ENCODE measurements around the gene MMP12. TPM values are rescaled to one million over a fixed set of nuclear protein-coding genes. Genes with fewer than 3 reads are reported as not detected.
"Not testable (repeated sequence)": the region's sequence is repeated elsewhere in the genome, so short reads cannot be mapped to it uniquely, and the experiment has no call there.

MMP12 gene
- not detected in 2 replicates for polyA plus RNA-seq (2014; cell fraction: cytosol; rRNA removed)
- polyA plus RNA-seq (2014; cell fraction: nucleus; rRNA removed), result not detected in 2 replicates

DNA sequence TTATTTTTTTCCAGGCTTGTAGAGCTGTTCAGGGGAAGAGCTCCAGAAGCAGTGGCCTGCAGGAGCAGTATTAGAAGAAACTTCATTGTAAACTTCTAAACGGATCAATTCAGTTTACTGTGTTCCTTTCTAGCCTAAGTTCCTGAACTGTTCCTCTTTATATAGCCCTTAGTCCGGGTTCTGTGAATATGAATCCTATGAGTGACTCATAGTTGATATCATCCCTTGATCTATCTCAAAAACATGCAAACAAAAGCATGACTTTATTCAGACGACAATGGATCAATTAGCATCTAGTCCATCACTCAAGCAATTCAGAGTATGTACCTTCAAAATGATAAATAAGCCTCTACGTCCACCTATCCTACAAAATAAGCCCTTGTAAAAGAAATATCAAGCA, at the start of gene MMP12:
Gene MMP12, minus strand, starts transcription at position 131 of the 400 bp plus-strand sequence. Its CDS starts 45 bp downstream, at position 86.
- DNase-seq (ENCODE audit: low spot score), result no peak

DNA sequence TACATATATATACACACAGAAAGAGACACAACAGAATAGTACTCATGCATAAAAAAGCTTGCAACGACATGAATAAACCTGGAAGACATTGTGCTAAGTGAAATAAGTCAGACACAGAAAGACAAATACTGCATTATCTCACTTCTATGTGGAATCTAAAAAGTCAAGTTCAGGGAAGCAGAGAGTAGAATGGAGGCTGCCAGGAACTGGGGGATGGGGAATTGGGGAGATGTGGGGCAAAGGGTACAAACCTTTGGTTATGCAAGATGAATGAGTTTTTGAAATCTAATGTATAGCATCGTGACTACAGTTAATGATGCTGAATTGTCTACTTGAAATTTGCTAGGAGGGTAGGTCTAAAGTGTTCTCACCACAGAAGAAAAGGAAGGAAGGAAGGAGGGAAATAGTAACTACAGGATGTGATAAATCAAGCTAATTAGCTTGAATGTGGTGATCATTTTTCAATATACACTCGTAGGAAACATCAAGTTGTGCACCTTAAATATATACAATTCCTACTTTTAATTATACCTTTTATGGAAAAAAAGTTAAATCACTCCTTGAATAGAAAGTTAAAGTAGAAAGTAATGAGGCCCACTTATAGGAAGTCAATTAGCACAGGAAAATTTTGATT, 46.9 kb upstream of the MMP12 start:
- no peak for DNase-seq (ENCODE audit: low spot score)

DNA sequence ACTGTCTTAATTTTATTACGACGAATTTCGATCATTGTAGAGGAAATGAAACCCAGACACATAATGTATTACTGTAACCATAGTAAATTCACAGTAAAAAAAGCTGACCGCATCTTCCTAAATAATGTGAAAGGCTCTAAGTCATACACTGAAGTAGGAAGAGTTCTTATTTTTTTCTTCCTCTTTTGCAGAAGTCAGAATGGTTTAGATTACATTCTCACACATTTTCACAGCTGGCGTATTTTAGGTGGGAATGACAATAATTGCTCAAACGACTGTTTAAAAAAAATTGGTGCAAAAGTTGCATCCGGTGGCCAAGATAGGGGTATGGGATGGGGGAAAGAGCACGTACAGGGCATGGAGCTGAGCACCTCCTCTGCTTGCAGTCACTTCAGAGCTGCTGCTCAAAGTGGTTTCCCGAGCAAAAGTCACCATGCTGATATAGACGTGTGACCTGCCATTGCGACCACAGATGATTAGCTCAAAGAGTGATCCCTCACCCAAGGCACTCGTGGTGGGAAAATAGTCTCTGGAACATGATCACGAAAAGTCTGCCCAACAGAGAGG, 45.4 kb upstream of the MMP12 start:
- no peak for DNase-seq (ENCODE audit: low spot score)

DNA sequence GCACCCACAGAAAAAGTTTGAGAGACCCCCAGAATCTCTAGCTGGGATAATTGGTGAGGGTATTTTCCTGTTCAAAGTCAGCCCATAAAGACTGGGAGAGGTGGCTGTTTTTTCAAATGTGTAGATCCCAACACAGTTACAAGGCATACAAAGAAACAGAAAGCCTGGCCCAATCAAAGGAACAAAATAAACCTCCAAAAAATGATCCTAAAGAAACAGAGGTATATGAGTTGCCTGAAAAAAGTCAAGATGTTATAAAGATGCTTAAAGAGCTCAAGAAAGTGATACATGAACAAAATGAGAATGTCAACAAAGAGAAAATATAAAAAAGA, 40.2 kb upstream of the MMP12 start:
- no peak for DNase-seq (ENCODE audit: low spot score)

DNA sequence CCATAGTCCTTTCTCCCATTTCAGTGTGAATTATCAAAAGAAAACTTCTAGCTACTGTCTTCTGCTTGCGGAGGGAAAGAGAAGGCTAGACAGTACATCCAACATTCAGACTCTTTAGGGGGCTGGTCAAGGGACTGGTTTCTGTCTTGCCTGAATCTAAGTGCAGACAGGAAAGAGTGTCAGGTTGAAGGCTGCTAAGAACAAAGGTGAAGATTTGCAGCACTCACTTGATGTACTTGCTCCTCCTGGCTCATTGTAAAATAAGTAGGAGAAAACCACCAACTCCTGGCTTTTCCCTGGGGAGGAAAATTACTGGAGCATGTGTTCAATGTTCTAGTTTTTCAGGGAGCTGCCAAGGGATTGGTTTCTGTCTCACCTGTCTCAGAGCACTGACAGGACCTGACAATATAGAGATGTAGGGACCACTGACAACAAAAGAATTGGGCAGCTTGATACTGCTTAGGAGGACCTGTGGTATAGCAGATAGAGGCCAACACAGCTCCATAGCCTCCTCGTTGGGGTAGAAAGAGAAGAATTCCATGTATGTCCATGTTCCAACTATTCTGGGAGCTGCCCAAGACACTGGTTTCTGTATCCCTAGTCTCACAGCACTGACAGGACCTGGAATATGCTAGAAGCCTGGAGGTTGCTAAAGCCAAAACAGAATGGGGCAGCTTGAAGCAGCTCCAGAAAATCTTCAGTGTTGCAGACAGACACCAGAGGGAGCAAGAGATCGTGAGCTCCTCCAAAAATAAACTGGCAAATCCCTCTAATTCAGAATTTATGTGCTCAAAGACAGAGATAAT, 39.7 kb upstream of the MMP12 start:
- no peak for DNase-seq (ENCODE audit: low spot score)

DNA sequence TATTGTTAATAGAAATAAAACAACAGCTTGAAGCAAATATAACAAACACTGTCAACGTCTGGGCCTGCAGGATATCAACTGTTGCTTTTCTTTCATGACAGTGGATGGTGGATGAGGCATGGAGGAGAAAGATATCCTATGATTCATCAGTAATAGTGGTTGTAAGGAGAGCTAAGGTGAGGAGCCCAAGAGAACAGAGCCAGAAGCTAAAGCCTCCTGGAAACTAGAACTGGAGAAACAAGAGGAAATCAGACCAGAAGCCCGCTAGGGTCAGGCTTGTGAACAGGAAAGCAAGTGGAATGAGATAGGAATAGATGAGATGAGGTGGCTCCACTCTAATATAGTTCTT, 37.7 kb upstream of the MMP12 start:
- no peak for DNase-seq (ENCODE audit: low spot score)

DNA sequence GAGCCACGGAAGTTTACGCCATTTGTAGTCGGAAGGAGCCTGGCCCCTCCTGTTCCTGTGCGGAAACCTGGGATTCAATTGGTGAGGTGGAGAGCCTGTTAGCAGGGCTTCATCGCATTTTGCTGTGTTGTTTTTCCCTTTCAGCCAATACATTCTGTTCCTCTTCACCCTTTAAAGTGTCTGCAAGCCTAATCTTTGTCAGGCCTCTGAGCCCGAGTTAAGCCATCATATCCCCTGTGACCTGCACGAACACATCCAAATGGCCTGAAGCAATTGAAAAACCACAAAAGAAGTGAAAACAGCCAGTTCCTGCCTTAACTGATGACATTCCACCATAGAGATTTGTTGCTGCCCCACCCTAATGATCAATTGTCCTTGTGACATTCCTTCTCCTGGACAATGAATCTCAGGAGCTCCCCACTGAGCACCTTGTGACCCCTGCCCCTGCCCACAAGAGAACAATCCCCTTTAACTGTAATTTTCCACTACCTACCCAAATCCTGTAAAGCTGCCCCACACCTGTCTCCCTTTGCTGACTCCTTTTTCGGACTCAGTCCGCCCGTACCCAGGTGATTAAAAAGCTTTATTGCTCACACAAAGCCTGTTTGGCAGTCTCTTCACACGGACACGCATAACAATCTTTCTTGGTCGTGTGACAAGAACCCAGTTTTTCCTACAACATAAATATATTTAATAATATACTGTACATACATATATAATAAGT, 37.1 kb upstream of the MMP12 start:
- no peak for DNase-seq (ENCODE audit: low spot score)

DNA sequence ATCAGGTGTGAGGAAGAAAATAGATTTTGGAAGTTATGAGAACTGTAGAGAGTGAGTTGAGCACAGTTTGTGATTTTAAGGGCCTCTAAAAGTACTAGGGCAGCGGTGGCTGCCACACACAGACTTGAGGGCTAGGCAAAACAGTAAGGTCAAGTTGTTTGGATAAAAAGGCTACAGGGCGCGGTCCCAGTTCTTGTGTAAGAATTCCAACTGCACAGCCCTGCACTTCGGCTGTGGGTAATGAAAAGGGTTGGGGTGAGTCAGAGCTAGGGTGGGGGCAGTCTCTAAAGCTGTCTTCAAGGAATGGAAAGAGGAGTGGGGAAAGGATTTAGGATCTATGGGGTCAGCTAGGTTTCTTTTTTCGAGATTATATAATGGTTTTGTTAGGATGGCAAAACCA, 31.1 kb upstream of the MMP12 start:
- DNase-seq (ENCODE audit: low spot score), result not testable (repeated sequence)

DNA sequence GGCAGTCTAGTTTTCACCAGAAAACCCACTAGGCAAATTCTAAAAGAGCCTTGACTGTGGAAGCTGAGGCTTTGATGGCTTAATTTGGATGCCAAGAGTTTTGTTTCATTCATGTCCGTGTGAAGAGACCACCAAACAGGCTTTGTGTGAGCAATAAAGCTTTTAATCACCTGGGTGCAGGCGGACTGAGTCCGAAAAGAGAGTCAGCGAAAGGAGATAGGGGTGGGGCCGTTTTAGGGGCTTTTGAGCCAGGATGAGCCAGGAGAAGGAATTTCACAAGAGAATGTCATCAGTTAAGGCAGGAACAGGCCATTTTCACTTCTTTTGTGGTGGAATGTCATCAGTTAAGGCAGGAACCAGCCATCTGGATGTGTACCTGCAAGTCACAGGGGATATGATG, 29.1 kb upstream of the MMP12 start:
- not testable (repeated sequence) for DNase-seq (ENCODE audit: low spot score)

DNA sequence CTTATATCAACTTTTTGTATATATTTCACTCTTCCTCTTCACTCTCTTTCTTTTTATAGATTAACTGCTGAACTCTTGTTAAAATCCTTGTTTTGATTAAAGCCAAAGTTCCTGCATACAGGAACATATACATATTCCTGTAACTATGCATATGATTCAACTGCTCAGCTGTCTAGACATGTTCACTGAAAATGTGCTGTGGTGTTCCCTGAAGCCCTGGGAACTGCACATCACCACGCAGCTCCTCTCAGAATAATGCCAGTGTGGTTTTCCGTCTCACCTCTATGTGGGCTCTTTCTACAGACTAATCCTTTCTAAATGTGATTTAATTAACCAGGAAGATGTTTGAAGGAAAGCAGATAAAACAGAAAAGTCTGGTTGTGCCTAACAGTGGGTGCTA, 25.6 kb upstream of the MMP12 start:
- DNase-seq (ENCODE audit: low spot score), result no peak

DNA sequence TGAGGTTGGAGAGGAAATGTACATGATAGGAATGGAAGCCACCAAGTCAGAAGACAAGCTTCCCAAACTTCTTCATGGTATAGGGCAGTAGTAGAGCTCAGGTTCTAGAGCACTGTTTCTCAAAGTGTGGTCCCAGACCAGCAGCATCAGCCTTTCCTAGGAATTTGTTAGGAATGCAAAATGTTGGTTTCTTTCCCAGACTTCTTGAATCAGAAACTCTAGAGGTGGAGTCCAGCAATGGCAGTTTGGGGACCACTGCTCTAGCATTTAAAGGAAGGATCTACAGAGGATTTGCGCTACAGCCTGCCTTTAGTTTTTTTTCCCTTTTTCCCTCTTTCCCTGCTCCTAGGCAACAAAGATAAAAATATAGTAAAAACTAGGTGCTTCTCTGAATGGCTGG, 17.0 kb upstream of the MMP12 start:
- no peak for DNase-seq (ENCODE audit: low spot score)

DNA sequence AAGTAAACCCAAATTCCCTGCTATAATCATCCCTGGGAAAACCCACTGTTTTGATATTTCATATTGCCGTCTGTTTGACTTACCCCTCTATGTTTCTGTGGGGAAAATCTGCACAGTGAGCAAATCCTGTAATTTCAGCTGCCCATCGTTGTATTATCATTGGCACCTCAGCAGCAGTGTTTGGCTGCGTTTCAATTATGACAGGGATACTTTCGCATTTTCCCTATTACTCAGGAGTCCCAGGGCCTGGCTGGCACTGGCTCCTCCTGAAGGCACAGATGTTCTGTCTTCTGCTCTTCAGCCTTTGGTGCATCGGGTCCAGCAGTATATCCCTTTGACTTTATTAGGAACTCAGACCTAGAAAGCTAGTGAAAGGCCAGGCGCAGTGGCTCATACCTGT, 12.2 kb upstream of the MMP12 start:
- no peak for DNase-seq (ENCODE audit: low spot score)

DNA sequence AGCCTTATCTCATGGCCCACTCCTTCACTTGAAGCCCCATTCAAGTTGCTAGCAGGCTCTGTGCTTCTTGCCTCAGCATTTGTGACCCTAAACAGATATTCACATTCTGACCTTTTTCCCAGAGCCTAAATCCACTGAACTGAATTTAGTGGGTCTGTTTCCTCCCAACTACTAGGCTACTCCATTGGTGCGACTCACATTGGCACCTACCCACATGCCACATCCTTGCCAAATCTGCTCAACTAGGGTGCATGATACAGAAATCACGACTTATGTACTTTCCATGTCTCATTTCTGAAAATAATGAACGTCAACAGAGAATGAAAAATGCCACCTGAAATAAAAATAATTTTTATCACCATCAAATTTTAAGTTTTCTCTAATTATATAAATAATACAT, 8.4 kb upstream of the MMP12 start:
- DNase-seq (ENCODE audit: low spot score), result no peak

DNA sequence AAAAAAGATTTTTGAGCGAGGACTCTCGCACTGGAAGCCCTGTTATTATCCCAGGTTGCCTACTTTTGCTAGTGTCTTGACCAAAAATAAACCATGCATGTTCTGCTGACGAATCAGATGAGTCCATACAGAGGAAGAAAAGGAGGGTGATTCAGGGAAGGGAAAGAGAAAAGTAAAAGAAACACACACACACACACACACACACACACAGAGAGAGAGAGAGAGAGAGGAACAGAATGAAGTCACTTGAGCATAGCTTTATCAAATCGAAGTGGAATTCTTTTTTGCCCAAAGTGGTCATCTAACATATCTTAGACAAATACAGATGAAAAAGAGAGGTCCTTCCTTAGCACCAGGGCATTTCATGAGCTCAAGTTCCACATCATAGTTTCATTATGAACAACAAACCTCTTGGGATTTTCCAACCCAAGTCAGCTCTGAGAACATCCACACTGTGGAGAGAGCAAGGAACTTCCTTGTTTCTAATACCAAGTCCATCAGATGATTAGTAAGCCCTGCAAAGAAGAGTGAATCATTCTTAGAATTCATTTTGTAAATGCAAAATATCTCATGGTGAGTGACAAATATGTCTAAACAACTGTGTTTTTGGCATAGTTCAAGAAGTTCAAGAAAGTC, 7.7 kb upstream of the MMP12 start:
- DNase-seq (ENCODE audit: low spot score), result no peak

DNA sequence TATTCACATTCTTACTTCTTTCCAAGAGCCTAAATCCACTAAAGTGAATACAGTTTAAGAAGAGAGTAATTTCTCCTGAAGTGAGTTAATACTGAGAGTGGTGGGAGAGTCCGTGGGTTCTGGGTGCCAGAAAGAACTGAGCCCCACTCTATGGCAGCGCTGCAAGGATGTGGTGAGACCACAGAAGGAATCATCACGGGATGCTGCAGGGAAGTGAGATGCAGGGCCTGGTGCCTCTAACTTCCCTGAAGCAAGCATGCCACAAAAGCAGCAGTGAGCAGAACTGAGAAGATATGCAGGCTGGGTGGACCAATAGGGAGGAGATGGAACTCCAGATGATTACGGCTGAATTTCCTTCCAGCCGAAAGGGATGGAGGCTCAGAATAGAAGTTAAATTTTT, 5.0 kb upstream of the MMP12 start:
- no peak for DNase-seq (ENCODE audit: low spot score)

DNA sequence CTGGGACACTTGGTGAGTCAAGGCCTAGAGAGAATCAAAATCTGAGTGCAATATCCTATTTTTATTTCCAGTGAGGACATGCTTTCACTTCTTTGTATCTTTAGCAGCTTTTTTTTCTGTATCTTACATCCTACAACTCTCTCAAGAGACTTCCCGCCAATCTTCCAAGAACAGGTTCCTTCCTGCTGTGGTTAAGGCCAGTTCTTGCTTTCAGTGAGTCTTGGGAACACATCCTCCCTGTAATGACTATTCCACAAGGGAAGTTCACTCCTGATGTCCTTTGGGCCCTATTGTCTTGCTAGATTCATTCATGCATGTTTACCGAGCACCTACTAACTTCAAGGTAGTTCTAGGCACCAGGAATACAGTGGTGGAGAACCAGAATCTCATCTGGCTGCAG, 3.8 kb upstream of the MMP12 start:
- DNase-seq (ENCODE audit: low spot score), result no peak

DNA sequence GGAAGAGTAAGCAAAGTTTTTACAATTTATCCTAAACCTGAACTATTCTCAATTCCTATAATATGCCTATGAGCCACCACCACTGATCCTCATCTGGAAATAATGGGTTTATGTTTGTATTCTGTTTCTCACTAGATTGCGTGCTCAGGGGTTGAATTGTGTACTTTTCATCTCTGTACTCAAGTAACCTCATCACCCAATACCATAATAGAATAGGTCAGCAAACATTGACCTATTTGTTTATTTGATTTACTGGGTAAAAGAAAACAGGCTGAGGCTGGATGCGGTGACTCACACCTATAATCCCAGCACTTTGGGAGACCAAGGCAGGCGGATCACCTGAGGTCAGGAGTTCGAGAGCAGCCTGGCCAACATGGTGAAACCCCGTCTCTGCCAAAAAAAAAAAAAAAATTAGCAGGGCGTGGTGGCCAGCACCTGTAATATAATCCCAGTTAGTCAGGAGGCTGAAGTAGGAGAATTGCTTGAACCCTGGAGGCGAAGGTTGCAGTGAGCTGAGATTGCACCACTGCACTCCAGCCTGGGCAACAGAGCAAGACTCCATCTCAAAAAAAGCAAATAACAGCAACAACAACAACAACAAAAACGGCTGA, 5.3 kb downstream of the MMP12 start:
- not testable (repeated sequence) for DNase-seq (ENCODE audit: low spot score)

DNA sequence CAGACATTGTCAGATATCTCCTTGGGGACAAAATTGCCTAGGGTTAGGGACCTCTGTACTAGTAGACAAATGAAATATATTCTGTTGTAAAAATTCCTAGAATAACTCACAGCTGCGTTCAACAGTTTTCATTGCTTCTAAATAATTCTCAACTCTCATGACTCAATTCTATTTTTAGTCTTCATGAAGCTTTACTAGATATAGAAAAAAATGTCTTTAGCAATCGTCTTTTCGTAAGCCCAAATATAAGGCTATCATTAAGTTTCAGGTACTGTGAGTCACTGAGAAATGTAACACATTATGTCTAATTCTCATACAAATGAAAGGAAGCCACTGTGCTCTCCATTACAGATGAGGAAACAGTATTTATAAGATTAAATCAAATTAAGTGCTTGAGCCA, 6.4 kb downstream of the MMP12 start:
- no peak for DNase-seq (ENCODE audit: low spot score)

DNA sequence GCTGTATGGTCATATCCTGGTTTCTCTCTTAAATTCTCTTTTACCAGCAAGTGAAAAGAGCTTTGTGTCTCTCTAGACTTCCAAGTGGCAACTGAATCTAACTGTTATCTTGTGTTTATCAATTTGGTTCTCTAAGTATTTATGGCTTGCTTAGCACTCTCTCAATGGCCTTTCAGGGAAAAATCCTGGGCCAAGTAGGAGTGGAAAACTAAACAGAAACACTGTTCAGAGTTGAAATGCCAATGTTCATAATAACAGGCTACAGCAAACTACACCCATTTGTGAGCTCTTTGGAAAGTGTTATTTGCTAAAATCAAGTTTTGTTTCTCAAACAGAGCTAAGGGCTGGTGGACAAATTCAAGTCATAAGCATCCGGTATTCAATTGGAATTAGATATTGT, 10.1 kb downstream of the MMP12 start:
- DNase-seq (ENCODE audit: low spot score), result no peak

DNA sequence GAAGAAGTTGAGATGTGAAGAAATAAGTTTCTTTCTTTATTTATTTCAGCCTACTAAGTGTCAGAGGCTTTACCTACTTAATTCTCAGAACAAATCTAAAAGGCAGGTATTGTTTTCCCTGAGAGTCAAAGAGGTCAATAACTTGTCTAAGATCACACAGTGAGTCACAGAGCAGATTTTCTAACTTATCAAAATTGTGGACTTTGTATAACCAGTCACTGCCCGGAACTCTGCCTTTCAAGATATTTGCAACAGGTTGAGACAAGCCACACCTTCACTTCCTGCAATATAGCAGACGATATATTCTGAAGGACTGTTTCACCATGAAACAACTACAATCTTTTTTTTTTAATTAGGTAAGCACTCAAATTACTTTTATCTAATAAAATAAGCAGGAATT, 20.8 kb downstream of the MMP12 start:
- no peak for DNase-seq (ENCODE audit: low spot score)

DNA sequence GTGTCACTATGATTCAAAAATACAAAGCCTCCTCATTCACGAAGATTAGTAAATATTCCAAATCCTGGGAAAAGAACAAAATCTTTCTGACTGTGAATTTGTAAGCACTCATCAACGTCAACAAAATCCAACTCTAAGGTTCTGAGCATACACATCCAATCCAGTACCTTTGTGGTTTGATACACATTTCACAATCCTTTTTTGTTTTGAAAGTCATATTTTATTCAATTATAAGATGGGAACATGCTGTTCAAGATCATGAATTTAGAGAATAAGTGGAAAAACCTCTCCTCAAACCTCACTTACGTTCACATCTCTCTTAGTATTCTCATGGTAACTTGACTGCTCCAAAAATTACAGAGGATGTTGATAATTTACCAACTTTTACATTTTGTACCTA, 21.7 kb downstream of the MMP12 start:
- no peak for DNase-seq (ENCODE audit: low spot score)

All from SK-N-DZ (cell line).